Breast epithelium (tissue), 3 donors: ENCODE measurements around the gene GTF2H4.

Experiments
- CTCF ChIP-seq, 3 donors: fragments of 450-650 bp; IDR thresholded peaks; one replicate each; pipeline ENCODE4 v1.5.1; 2016 to 2017; ENCODE audit warnings: antibody characterized with exemption in 3 of 3, mild to moderate bottlenecking in 3 of 3, moderate library complexity in 3 of 3
- POLR2A ChIP-seq: fragments of 450-650 bp; IDR thresholded peaks from one replicate; pipeline ENCODE4 v1.6.1; 2016; ENCODE audit warnings: antibody characterized with exemption, mild to moderate bottlenecking, moderate library complexity
- POLR2AphosphoS5 ChIP-seq, 3 donors: sonication (generic); formaldehyde crosslinking; IDR thresholded peaks; one replicate each; pipeline ENCODE4 v1.6.1; 2017; ENCODE audit warnings: antibody characterized with exemption in 3 of 3

DNA sequence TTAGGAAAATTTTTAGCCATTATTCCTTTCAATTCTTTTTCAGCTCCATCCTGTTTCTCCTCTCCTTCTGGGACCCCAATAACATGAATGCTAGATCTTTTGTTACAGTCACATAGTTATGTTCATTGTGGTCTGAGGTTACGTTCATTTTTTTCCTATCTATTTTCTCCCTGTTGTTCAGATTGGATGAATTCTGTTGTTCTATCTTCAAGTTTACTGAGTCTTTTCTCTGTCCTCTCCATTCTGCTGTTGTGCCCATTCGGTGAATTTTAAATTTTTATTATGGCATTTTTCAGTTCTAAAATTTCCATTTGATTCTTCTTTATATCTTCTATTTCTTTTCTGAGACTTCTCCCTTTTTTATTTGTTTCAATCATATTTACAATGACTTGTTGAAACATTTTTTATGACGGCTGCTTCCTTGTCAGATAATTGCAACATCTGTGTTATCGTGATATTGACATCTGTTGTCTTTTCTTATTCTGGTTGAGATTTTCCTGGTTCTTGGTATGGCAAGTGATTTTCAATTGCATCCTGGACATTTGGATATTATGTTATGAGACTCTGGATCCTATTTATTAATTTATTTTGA is 36.3 kb upstream of the GTF2H4 start:
- TF ChIP-seq CTCF (IDR thresholded peaks at IDR 0.05): no peak
- no peak for TF ChIP-seq POLR2AphosphoS5 (IDR thresholded peaks at IDR 0.05)
- no peak for TF ChIP-seq POLR2A
